ENCODE measurements around the gene ADAMTSL1. TPM values are rescaled to one million over a fixed set of nuclear protein-coding genes. Genes with fewer than 3 reads are reported as not detected.

The ADAMTSL1 gene
- total RNA-seq, 1 experiment from 2014 or later: 1.2 TPM

DNA sequence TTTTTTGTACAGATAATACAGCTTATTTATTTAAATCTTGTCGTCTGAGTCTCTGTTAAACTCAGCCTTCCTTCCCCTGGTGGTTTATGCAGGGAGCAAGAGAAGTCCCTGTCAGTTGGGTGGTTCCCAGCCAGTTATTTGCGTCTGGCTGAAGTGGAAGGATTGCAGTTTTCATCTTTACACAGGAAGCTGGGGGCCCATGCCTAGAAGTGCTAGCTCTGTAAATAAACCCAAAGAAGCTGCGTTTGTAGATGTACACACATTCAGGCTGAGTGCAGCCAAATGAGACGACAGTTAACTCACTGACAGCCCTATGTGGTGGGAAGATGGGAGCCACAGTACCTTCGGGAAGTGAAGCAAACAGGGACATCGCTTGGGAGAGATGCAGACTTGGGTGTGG, 437.0 kb downstream of the ADAMTSL1 start:
- H4K8ac ChIP-seq (replicated peaks; ENCODE audit: insufficient read length, low read depth, low read length): no peak overlapping the region
- no peak overlapping the region for H3K9ac ChIP-seq (ENCODE audit: extremely low read depth, insufficient read length, low read length)
- H3K27me3 ChIP-seq (ENCODE audit: insufficient read depth, low read length): no peaks in the 10 kb centered on the region
- no peak overlapping the region for H3K27ac ChIP-seq (ENCODE audit: insufficient read length, low read depth, low read length)
- no peak overlapping the region for H3K23ac ChIP-seq (ENCODE audit: insufficient read length, low read depth, low read length)
- H3K18ac ChIP-seq (ENCODE audit: insufficient read length, low read depth, low read length): no peak overlapping the region
- no peak overlapping the region for H3K56ac ChIP-seq (ENCODE audit: insufficient read length, low read depth, low read length)
- H3K27ac Mint-ChIP-seq: no peak overlapping the region
- no peaks in the 10 kb centered on the region for H3K23me2 ChIP-seq (ENCODE audit: insufficient read length, low read depth, low read length, poor library complexity, severe bottlenecking)
- no peak overlapping the region for H3K4me3 Mint-ChIP-seq
- no peaks in the 10 kb centered on the region; the same call in 1 of the 2 replicates for H3K4me1 ChIP-seq (ENCODE audit: insufficient read depth, low read length)
- no peak overlapping the region for H2BK120ac ChIP-seq (ENCODE audit: low read depth, low read length, poor library complexity, severe bottlenecking)
- no peak overlapping the region for H2AK5ac ChIP-seq (ENCODE audit: insufficient read length, low read length)
- no peak for DNase-seq
- H2BK12ac ChIP-seq (ENCODE audit: insufficient read length, low read depth, low read length): no peak overlapping the region
- no peak overlapping the region for H3K4me2 ChIP-seq (ENCODE audit: insufficient read depth, insufficient read length, low read length)
- H2BK15ac ChIP-seq (ENCODE audit: low read depth, low read length): no peak overlapping the region
- H3K9me3 Mint-ChIP-seq: no peaks in the 10 kb centered on the region
- no peak overlapping the region for H4K5ac ChIP-seq (ENCODE audit: insufficient read length, low read depth, low read length)
- H2BK5ac ChIP-seq (ENCODE audit: insufficient read length, low read length): no peak overlapping the region
- no peak overlapping the region for H2BK20ac ChIP-seq (ENCODE audit: low read depth, low read length, poor library complexity, severe bottlenecking)
- no peaks in the 10 kb centered on the region for H3K79me1 ChIP-seq (ENCODE audit: insufficient read depth, low read depth, low read length, poor library complexity, severe bottlenecking)
- peaks cover 22 to 31% of the 10 kb centered on the region in 2 experiments for H3K4me1 Mint-ChIP-seq
- H4K20me1 ChIP-seq (ENCODE audit: control insufficient read depth, insufficient read depth, insufficient read length): no peaks in the 10 kb centered on the region
- H3T11ph ChIP-seq (ENCODE audit: low read length): no peak overlapping the region
- no peak overlapping the region for H3K14ac ChIP-seq (ENCODE audit: insufficient read depth, low read length)
- no peaks in the 10 kb centered on the region for H3K9me3 ChIP-seq (ENCODE audit: control insufficient read depth, low read depth, low read length)
- H3K79me2 ChIP-seq (ENCODE audit: insufficient read depth, low read length): no peaks in the 10 kb centered on the region
- TF ChIP-seq, protein P1, sequence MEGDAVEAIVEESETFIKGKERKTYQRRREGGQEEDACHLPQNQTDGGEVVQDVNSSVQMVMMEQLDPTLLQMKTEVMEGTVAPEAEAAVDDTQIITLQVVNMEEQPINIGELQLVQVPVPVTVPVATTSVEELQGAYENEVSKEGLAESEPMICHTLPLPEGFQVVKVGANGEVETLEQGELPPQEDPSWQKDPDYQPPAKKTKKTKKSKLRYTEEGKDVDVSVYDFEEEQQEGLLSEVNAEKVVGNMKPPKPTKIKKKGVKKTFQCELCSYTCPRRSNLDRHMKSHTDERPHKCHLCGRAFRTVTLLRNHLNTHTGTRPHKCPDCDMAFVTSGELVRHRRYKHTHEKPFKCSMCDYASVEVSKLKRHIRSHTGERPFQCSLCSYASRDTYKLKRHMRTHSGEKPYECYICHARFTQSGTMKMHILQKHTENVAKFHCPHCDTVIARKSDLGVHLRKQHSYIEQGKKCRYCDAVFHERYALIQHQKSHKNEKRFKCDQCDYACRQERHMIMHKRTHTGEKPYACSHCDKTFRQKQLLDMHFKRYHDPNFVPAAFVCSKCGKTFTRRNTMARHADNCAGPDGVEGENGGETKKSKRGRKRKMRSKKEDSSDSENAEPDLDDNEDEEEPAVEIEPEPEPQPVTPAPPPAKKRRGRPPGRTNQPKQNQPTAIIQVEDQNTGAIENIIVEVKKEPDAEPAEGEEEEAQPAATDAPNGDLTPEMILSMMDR (conservative IDR thresholded peaks at IDR 0.05): no peak
- no CpG with 5 or more reads among the region's 6 CpGs for WGBS (ENCODE audit: extremely low coverage, insufficient read length, low lambda C conversion rate)
- no peak overlapping the region for H4K91ac ChIP-seq (ENCODE audit: insufficient read length, low read depth, low read length)
- H3K4ac ChIP-seq (ENCODE audit: low read depth, low read length): no peak overlapping the region
- no peaks in the 10 kb centered on the region for H3K36me3 Mint-ChIP-seq (ENCODE audit: insufficient read depth in 1 of 3, low read depth in 3 of 3)
- peaks cover 2% of the 10 kb centered on the region; the same call in 1 of the 2 replicates for H3K27me3 Mint-ChIP-seq (ENCODE audit: low read depth)
- no peak overlapping the region for H2AFZ ChIP-seq (ENCODE audit: low read length)

Data from H9 (cell line).